ENCODE data around the gene ZNF764.

- TF ChIP-seq CTCF (IDR thresholded peaks at IDR 0.05 in 2 of 3, conservative IDR thresholded peaks at IDR 0.05 in 1 of 3; ENCODE audit: insufficient read depth in 2 of 3, low read depth in 1 of 3, low read length in 3 of 3) (no peak), RAD21 (CRISPR knock-in tag; conservative IDR thresholded peaks at IDR 0.05 in 1 of 2, IDR thresholded peaks at IDR 0.05 in 1 of 2) (no peak), MCM7 (IDR thresholded peaks at IDR 0.05) (no peak), POLR2A (conservative IDR thresholded peaks at IDR 0.05) (no peak), STAT5B (CRISPR knock-in tag; IDR thresholded peaks at IDR 0.05) (no peak), ATF6 (CRISPR knock-in tag; IDR thresholded peaks at IDR 0.05) (no peak), CBX8 (IDR thresholded peaks at IDR 0.05; ENCODE audit: borderline replicate concordance, extremely low read depth, low read depth, low read length, poor library complexity, severe bottlenecking) (no peak), CHD7 (IDR thresholded peaks at IDR 0.05; ENCODE audit: low read depth, low read length) (no peak), ZFX (CRISPR knock-in tag; IDR thresholded peaks at IDR 0.05) (no peak), TEAD4 (IDR thresholded peaks at IDR 0.05; ENCODE audit: low read length) (no peak), TEAD4 (CRISPR knock-in tag; IDR thresholded peaks at IDR 0.05; ENCODE audit: borderline replicate concordance) (no peak)
Observed at GRCh38 chr16:30582611-30583340, 24.6 kb upstream of the ZNF764 start.

All from K562 (cell line).